ENCODE measurements around the gene C14orf180.

C14orf180 gene

DNA sequence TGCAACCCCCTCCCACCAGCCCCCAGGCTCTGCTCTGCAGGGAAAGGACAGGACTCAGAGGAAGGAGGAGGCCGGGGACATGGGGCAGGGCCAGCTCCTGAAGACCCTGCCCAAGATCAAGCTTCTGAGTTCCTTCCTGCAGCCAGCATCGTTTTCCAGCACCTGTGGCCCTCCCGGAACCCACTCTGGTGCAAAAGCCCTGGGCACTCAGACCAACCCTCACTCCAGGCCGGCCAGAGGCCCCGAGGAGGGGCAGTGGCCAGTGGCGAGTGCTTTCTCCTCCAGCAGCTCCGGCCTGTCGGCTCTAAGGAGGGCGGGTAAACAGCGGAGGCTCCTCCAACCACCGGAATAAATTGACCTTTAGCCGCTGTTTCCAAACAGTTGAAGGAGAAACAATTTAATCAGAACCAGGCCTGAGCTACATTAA lies 14.2 kb downstream of the C14orf180 start:
- DNase-seq (ENCODE audit: low read depth in 3 of 3) = no peak

DNA sequence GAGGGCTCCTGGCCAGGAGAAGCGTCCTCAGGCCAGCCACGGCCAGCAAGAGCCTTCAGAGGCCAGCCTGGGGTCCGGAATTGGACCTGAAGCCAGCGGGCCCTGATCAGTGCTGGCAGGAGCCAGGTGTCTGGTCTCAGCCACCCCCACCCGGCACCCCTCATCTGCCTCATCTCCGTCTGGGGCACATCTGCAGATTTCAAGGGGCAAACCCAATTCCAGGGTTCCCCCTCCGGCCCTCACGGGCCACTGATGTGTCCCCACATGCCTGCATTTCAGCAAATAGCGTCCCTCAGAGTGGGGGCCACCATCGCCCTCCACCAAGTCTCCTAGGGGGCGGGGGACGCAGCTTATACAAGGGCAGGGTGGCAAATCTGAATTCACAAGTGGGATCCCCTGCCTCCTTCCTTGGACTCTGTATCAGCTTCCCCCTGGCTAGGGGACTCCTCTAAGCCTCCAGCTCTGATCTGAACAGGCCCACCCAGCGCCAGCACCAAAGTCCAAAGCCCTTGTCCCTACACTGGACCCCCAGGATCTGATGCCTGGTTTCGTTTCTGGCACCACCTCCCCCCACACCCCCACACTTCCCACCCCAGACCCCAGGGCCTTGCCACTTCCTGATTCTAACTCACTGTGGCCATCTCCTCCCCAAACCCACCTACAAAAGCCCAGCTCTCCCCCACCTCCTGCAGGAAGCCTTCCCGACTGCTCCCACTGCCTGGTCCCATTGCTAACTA lies 14.9 kb downstream of the C14orf180 start:
- DNase-seq (ENCODE audit: low read depth in 3 of 3) = no peak

DNA sequence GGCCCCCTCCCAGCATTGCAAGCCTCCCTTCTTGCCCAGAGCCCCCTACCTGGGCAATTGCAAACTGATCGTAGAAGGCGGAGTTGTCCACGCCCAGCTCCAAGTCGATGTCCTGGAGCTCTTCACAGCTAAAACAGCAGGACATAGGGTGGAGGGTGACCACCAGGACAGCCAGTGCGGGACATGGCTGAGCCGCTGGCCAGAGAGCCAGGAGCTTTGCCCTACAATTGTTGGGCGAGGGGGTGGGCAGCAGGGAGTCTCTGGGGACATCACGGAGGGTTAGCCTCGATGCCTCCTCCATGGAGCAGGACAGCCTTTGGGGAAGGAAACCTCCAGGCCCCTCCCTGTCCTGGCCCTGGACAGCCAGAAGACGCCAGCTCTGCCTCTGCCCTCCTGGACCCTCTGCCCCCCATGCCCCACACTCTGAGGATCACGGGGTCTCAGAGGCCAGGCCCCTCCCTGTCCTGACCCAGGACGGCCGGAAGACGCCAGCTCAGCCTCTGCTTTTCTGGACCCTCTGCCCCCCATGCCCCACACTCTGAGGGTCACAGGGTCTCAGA lies 15.6 kb downstream of the C14orf180 start:
- no peak for DNase-seq (ENCODE audit: low read depth in 3 of 3)

DNA sequence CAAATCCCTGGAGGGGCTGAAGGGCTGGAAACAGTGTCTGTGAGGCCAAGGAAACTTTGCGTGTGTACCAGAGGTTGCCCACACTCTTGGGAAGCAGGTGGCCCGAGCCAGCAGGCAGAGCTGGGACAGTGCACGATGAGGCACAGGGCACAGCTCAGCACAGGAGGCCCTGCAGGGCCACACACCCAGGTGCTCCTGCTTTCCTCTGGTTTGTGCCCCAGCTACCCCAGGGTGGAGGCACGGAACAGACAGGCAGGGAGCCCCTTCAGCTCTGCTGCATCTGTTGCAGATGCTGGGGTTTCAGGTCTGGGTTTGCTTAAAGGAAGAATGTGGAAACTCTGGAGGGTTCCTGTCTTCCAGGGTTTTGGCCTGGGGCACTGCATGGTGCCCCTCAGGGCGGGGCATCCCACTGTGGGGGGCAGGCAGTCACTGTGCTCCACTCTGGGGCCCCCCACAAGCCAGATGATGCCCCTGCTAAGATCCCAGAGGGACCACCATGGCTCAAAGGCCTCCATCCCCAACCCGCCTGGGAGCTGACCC lies 16.4 kb downstream of the C14orf180 start:
- no peak for DNase-seq (ENCODE audit: low read depth in 3 of 3)

DNA sequence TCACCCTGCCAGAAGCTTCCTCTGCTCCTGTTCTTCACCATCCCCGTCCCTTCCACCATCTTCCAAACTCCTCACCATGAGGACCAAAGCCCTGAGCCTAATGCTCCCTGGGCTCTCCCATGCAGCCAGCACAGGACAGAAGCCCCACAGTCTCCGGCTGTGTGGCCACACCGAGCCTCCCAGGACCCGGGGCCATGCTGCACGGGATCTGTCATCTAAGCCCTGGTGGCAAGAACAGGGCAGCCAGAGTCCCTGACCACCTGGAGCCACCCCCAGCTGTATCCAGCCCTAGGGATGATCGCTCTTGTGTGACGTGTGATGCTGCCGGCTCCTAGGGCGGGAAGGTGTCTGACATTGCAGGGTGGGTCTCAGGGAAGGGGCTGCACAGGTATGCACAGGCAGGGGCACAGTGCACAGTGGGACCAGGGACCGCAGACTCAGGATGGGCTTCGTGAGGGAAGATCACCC lies 16.9 kb downstream of the C14orf180 start:
- no peak for DNase-seq (ENCODE audit: low read depth in 3 of 3)

DNA sequence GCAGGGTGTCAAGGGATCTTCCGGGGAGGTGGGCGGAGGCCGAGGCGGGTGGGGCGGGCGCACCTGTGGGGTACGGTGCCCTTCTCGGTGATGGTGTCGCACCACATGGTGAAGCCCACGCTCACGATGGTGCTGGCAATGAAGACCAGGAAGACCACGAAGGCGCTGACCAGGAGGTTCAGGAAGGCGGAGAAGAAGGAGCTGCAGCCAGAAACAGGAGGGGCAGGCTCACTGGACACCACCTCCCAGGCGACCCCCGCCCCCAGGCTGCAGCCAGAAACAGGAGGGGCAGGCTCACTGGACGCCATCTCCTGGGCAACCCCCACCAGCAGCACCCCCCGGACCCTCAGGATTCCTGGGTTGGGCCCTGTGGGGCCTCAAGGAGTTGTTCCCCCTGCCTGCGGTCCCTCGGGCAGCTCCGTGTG lies 17.4 kb downstream of the C14orf180 start:
- DNase-seq (ENCODE audit: low read depth in 3 of 3) = no peak

DNA sequence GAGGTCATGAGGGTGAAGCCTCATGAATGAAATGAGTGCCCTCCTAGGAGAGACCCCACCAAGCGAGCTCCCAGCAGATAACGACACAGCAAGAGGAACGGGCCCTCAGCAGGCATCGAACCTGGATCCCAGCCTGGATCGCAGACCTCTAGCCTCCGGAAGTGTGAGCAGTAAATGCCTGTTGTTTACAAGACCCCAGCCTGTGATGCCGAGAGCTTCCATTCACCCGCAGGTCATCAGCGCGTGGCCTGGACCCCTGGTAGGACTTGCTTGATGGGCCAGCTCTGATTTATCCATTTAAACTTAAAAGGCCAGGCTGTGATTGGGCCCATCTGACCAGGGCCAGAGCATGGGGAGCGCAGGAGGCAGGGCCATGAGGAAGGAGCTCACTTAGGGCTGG lies 18.0 kb downstream of the C14orf180 start:
- DNase-seq (ENCODE audit: low read depth in 3 of 3) = no peak

DNA sequence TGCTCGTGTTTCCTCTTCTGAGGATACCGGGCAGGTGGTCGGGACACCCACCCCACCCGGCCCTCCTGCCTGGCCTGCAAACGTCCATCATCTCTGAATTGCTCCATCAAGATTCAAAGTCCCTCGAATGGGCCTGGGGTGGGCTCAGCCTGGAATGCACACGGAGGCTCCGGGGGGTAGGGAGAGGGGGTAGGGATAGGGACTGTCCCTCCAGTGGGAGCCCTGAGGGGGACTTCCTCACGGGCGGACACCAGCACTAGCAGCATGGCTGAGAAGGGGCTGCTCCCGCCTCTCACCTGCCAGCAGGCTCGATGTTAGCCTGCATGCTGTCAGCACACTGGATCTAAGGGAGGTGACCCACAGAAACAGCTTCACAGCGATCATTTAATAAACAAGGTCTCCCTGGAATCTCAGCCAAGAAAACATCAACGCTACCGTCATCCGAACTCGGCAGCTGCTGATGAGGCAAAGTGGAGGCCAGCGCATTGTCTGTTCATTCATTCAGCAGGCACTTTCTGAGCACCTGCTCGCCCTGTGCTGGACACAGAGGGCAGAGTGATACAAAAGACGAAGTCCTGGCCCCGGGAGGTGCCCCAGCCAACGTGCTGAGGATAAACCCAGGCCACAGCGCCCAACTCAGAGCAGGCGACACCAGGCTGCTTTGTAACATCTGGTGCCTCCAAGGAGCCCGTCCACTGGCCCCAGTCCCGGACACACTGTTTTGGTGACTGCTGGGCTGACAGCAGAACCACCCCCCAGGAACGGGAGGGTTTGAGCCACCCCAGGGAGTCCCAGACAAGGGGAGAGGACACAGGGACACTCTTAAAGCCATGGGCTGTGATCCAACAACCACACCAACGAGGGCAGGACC lies 18.7 kb downstream of the C14orf180 start:
- DNase-seq (ENCODE audit: low read depth in 3 of 3) = no peak

DNA sequence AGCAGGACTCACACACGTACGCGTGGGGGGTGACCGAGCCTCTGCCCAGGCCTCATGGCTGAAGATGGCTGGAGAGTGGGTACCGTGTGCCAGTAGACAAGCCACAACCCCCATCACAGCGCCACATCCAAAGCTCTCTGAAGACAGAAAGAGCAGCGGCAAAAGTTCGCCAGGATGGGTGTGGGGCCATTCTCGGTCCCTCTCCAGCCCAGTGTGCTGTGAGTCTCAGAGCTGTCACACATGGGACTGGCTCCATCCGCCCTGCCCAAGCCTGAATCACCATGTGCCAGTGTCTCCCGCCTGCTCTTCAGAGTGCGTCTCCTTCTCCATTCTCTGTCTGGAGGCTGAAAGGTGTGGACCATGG lies 19.3 kb downstream of the C14orf180 start:
- no peak for DNase-seq (ENCODE audit: low read depth in 3 of 3)

DNA sequence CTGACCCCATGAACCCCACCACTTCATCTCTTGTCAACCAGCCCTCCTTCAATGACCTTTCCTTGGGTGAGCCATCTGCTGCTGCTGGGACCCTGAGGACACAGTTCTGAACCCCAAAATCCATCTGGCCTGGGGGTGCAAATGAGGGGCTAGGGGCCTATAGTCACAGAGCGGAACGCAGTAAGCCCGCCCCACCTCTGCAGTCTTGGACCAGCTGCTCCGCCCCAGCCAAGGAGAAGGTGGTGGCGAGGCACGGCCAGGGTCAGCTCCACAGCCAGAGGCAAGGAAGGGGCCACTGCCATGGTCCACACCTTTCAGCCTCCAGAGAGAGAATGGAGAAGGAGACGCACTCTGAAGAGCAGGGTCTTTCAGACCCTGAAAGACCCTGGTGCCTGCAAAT lies 19.9 kb downstream of the C14orf180 start:
- DNase-seq (ENCODE audit: low read depth in 3 of 3) = no peak

DNA sequence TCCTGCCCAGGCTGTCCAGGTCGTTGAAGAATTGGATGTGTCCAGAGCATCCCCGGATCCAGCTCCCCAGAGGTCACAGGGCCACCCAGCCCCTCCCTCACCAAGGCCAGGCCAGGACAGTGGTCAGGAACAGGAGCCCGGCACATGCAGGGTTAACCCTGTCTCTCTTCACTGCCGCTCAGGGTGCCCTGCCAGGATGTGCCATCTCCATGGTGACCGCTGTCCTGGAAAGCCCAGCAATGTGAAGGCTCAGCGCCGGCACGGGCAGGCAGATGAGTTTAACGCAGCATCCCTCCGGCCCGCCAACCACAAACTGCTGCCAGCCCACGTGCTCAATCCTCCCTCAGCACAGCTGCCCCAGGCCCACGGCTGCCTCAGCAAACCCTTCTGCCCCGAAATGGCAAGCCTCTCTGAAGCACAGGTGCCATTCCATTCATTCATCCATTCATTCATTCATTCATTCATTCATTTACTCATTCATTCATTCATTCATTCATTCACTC lies 20.6 kb downstream of the C14orf180 start:
- DNase-seq (ENCODE audit: low read depth in 3 of 3) = no peak

DNA sequence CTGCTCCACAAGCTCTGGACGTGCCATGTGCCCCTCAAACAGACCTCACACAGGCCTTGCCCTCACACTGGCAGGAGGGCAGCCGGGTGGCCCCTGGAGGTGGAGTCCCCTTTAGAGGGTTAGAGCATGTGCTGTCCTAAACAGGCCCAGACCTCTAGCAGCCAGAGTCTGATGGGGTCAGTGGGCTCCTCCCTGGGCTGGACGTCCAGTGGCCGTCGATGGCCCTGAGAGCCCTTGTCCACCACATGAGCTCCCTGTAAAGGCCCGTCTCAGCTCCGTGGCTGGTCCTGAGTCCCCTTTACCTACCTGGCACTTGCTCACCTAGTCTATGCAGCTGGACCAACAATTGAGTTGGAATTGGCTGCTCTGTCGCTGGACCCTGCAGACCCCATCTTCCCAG lies 21.2 kb downstream of the C14orf180 start:
- no peak for DNase-seq (ENCODE audit: low read depth in 3 of 3)

DNA sequence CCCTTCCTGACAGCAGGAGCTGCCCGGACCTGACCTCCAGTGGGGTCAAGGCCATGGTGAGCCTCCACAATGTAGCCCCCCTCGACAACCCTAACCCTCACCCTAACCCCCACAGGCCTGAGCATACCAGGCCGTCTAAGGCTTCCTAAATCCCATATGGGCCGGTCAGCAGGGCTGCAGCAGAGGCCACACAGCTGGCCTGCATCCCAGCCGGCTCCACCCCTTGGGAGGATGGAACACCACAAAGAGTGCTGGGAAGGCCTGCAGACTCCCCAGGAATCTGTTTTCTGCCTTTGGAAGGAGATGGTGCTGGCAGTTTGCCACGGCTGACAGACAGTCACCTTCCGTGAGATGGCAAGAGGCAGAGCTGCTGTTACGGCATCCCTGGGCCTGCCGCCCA lies 22.2 kb downstream of the C14orf180 start:
- no peak for DNase-seq (ENCODE audit: low read depth in 3 of 3)

DNA sequence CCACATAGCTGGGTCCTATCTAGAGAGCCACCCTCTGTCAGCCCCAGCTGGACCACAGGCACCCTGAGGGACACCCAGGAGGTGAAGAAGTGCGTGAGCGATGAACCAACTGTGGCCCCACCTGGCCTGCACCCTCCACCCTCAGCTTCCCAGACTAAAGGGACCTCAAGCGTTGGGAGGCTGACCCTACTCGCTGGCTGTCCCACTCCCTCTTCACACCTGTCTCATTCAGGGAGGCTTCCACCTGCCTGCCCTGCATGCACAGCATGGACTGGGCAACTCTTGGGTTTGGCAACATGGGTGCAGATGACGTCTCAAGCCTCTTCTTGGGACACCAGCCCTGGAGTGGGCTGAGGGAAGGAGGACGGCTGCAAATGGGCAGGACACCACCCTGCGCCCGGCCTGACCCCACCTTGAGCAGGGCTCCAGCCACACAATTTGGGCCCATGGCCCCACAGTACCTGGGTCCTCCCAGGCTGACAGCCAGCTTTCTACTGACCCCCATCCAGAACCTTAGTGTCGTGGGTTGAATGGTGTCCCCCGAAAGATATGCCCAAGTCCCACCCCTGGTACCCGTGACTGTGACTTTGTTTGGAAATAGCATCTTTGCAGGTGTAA lies 22.9 kb downstream of the C14orf180 start:
- no peak for DNase-seq (ENCODE audit: low read depth in 3 of 3)

DNA sequence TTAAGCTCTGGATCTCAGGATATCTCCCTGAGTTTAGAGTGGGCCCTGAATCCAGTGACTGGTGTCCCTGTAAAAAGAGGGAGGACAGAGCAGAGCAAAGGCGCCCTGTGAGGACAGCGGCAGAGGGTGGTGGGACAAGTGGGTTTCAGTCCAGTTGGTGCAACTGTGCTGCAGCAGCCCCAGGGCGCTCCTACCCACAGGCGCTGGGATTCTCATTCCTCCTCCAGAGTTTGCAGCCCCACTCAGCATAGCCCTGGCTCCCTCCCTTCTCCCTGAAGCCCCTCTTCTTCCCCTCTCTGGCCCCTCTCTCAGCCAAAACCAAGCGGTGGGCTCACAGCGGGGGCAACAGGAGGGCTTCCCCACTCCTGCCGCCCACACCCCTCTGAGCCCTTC lies 23.4 kb downstream of the C14orf180 start:
- DNase-seq (ENCODE audit: low read depth in 3 of 3) = no peak

DNA sequence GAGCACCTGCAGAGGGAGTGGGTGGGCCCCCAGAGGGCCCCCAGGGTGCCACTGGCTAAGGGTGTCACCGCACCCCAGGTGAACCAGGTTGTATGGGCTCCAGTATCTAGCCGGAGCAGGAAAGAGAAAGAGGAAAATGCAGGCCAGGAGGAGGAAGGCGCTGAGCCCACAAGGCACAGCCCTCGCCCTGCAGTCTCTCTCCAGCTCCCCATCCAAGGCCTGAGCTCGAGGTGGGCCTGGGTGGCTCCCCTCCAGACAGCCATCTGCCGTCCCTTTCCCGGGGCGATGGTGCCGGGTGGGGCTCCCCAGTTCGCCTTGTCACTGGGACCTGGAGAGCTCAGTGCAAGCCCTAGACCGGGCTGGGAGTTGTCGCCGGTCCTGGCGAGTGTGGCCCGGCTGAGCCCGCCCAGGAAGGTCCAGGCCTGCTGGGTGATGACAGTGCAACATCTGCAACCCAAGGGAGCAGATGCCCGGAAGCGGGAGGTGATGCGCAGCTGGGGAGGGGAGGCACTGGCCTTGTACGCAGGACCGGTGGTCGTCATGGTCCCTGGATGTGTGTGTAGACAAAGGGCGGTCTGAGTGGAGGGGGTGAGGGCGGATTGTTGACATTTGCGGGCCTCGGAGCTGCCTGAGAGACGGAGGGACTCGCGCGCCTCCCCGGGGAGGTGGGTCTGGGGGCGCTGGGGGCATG lies 24.3 kb downstream of the C14orf180 start:
- DNase-seq (ENCODE audit: low read depth in 3 of 3) = no peak

DNA sequence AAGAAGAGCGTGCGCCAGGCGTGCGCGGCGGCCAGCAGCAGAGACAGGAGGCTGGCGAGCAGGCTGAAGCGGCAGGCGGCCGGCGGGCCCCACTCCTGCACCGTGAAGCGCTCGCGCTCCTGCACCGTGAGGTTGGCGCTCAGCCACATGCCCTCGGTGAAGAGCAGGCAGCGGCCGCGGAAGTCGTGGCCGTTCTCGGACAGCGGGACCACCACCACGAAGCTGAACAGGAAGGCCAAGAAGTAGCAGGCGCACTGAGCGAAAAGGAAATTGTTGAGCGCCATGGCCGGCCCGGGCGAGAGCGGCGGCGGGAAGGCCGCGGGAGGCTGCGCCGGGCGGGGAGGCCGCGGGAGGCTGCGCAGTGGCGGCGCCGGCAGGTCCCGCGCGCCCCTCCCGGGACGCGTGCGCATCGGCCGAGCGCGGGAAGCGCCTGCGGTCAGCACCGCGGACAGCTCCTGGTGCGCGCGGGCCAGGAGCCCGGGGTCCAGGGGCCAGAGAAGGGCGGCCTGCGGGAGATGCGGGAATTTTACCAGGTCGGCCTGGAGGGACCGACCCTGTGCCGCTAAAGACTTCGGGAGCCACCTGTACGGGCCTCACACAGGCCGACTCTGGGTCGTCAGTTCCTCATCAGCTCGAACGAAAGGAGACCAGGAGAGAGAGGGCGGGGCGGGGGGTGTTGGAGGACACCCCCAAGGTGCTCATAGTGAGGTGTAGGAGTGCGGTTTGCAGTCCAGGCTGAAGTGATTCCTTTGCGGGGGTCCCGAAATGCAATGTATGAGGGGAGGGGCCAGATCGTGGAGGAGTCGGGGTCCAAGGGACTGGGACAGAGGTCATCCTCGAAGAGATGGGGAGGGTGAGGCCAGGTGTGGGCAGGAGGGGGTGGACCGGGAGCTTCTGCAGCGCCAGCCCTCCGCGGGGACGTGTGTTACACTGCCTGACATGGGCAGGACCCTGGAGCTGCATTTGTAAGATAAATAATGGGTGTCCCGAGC lies 25.2 kb downstream of the C14orf180 start, which contains the start of gene TMEM179:
TSS of gene TMEM179 (minus strand) at position 315 of the 992 bp plus-strand sequence. CDS start at position 284, 31 bp downstream.
- peak in 1 of 3 donors; percentile 14 for DNase-seq (ENCODE audit: low read depth in 3 of 3)

DNA sequence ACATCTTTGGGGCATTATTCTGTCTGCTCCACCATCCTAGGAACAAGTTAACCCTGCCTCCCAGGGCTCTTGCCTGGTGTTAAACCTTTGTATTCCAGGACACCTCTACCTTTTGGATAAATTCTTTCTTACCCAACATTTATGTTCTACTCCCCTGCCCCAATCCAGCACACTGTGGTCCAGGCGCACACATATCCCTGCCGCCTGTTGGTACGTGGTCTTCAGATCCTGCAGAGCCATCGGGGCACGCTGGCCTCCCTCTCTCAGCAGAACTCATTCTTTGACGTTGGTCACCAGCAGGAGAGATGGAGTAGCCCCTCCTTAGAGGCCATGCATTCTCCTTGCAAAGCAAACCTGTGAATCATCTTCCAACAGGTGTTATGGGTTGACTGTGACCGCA lies 30.1 kb downstream of the C14orf180 start:
- DNase-seq (ENCODE audit: low read depth in 3 of 3) = no peak

DNA sequence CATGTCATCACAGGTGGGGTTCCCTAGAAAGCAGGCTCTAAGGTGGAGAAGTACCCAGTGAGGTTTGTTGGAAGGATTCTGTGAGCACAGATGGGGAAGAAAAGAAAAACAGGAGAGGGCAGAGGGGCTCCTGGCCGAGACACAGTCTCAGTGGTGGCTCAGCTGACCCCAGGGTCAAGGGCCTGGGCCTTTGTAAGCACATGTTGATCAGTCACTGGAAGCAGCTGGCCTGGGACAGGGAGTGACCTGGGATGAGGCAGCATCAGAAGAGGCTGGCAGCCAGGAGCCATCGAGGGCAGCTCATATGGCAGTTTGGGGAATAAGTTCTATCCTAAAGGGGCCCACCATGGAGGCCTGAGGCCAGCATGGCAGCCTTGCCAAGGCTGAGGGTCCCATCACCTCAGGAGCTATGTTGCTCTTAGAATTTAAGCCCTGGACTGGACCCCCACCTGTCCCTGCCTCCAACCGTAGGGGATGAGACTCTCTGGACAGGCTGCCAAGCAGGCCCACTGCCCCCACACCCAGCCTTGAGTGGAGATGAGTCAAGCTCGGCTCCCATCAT lies 31.3 kb downstream of the C14orf180 start:
- DNase-seq (ENCODE audit: low read depth in 3 of 3) = no peak

Data from stimulated activated CD4-positive, alpha-beta T cell treated with anti-CD3 and anti-CD28 coated beads, TNF-alpha, amount 100 ng/mL, for 48 hours (primary cell).